Measurements from ENCODE around the gene PNLIP.

PNLIP gene

DNA sequence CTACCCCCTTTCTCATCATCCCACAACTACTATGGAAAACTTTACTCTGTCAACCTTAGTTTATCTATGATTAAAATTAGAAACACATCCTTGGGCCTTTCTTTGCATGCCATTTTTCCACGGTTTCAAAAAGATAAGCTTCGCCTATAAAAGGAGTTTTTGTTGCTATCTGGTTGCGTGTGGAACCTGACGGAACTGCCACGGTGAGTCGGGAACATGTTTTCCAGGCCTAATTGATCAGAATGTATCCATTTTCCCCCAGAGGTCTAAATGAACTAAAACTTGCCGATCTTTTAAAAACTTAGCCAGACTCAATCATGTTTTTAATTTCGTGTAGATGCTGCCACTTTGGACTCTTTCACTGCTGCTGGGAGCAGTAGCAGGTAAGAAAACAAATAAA lies at the start of gene PNLIP:
Gene PNLIP (plus strand): TSS at position 176 of the 400 bp plus-strand sequence. CDS start 162 bp downstream, at position 338.
- no peak for DNase-seq (ENCODE audit: low read depth in 2 of 3, low spot score in 2 of 3)

DNA sequence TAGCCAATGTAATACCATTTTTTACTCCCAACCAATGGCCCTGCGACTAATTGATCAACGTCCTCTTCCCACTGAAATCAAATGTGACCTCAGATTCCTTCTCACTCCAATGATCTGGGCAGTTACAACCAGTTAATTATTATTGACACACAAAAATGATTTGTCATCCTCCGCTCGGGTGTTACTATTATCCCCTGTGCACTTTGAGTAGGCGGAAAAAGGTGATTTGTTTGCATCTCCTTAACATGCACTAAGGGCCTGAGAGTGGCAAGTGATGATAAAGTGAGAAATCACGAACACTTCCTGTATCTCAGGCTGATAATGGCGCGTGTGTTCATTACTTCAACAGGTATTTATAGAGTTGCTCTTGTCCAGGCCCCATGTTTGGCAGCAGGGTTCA lies 40.9 kb upstream of the PNLIP start:
- DNase-seq (ENCODE audit: low read depth in 2 of 3, low spot score in 2 of 3), result no peak

GRCh38 chr10:116510565-116510964 lies 35.2 kb upstream of the PNLIP start:
- no peak for DNase-seq (ENCODE audit: low read depth in 2 of 3, low spot score in 2 of 3)

GRCh38 chr10:116511365-116511764 lies 34.4 kb upstream of the PNLIP start:
- no peak for DNase-seq (ENCODE audit: low read depth in 2 of 3, low spot score in 2 of 3)

- no peak for DNase-seq (ENCODE audit: low read depth in 2 of 3, low spot score in 2 of 3)
Observed at GRCh38 chr10:116521424-116522290, 24.1 kb upstream of the PNLIP start.

GRCh38 chr10:116522803-116523381 lies 22.8 kb upstream of the PNLIP start:
- DNase-seq (ENCODE audit: low read depth in 2 of 3, low spot score in 2 of 3), result no peak

- DNase-seq (ENCODE audit: low read depth in 2 of 3, low spot score in 2 of 3), result no peak
Observed at GRCh38 chr10:116524736-116525135, 21.0 kb upstream of the PNLIP start.

DNA sequence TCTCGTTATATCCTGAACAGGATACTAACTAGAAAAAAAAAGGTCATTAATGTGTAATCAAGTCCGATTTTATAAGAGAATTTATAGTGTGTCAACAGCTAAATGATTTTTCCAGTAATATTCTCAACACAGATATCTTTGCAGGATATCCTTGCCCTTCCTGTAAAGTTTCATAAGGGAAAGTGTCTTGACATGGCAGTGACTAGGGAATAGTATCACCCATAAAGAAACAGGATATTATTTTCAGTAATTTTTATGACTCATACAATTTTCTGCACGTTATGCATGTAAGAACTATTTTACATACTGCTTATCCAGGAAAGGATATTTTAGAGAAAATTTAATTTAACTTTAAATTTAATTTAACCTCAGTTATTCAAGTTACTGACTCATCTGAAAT lies 19.5 kb upstream of the PNLIP start:
- no peak for DNase-seq (ENCODE audit: low read depth in 2 of 3, low spot score in 2 of 3)

DNA sequence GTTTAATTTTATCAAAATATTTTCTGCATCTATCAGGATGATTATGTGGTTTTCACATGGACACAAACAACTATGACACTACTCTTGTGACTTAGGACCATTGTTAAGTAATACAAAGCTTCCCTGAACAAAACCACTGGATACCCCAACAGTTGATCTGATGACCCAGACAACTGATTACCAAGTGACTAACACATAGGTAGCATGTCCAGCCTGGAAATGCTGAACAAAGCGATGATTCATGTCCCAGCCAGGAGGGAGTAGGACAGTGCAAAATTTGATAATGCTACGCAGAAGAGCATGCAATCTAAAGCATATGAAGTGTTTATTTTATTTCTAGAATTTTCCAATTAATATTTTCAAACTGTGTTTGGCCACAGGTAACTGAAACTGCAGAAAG lies 8.9 kb upstream of the PNLIP start:
- DNase-seq (ENCODE audit: low read depth in 2 of 3, low spot score in 2 of 3), result no peak

DNA sequence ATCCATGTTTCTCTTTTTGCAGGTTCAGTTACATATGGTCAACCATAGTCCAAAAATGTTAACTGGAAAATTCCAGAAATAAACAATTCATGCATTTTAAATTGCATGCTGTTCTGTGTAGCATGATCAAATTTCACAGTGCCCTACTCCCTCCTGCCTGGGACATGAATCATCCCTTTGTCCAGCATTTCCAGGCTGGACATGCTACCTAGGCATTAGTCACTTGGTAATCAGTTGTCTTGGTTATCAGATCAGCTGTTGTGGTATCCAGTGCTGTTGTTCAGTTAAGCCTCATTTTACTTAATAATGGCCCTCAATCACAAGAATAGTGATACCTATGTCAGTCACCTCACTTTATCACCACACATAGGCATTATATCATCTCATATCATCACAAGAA lies 7.3 kb upstream of the PNLIP start:
- DNase-seq (ENCODE audit: low read depth in 2 of 3, low spot score in 2 of 3), result no peak

DNA sequence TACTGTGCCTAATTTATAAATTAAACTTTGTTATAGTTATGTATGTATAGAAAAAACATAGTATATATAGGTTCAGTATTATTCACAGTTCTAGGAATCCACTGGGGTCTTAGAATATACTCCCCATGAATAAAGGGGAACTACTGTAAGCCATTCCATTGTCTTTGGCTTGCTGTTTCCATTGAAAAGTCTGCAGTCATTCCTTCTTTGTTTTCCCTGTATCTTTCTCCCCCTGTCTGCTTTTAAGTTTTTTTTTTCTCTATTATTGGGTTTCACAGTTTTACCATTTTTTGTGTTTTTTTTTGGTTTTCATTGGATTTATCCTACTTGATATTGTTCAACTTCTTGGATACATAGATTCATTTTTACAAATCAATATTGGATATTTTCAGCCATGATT lies 6.7 kb upstream of the PNLIP start:
- DNase-seq (ENCODE audit: low read depth in 2 of 3, low spot score in 2 of 3), result no peak

DNA sequence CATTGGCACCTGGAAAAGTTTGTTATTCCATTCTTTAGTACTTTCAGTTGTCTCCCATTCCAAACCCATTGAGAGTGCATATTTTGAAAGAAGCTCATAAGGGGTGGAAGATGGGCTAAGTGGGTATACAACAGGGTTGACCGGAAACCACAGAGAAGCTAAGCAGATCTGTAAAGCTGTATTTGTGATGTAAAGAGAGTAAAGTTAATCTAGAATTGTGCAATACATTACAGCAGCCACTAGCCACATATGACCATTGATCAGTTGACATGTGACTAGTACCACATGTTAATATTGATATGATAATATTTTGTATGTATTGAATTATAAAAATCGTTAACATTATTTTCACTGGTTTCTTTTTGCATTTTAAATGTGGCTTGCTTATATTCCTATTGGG lies 4.9 kb upstream of the PNLIP start:
- DNase-seq (ENCODE audit: low read depth in 2 of 3, low spot score in 2 of 3), result no peak

DNA sequence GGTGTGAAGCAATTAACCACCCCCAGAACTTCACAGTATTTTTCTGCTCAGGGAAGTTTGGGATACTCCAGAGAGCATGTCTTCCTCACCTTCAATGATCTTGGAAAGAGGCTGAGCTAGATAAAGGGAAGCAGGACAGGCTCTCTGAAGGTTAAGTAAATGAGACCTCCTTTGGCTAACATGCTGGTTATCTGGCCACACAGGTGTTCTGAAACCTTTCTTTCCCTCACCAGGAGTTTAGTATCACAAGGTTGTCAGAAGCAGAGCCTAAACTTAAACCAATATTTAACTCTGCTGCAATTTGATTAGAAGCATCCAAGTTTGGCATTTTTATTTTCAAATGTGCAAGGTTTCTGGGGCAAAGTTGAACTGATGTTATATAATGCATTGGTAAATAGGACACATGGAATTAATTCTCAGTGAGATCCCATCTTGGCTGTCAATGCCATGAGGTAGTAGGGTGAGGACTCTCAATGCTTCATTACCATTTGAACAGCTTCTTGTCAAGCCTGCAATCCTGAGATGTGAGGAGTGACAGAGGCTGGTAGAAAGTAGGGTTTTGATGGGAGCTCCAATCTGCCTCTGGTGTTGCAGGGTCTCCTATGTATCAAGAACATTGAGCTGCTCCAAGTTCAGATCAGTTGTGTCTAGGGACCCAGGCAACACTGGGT lies 3.6 kb upstream of the PNLIP start:
- DNase-seq (ENCODE audit: low read depth in 2 of 3, low spot score in 2 of 3), result no peak

DNA sequence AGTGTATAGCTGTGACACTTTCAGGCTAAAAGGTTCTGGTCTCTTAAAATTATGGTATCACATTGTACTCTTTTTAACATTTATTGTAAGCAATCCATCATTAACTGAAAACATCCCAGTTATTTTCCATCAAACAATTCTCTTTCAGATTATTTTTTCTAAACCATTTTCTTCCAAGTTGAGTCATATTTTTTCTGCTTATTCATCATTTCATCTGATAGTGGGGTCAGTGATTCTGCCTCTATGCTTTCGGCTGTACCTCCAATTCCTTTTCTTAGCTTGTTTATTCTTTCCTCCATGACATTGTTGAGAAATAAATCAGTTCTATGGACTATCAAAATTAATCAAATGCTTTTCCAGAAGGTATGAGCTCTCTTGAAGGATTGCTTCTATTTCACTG lies 609 bp upstream of the PNLIP start:
- DNase-seq (ENCODE audit: low read depth in 2 of 3, low spot score in 2 of 3), result no peak

DNA sequence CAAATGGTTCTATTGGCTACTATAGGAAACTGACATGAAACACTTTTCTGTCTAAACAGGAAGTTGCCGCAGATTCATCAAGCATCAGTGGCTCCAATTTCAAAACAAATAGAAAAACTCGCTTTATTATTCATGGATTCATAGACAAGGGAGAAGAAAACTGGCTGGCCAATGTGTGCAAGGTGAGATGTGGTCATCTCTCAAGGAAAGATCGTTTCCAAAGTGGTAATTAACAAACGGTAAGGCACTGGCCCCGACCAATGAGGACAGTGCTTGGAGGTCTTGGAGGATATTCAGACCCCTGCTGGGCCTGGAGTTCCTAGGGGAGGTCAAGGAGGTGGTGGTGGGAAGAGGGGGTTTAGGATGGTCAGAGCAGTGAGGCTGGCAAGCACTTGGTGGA lies 2.6 kb downstream of the PNLIP start:
- no peak for DNase-seq (ENCODE audit: low read depth in 2 of 3, low spot score in 2 of 3)

GRCh38 chr10:116553378-116553980 lies 7.7 kb downstream of the PNLIP start:
- DNase-seq (ENCODE audit: low read depth in 2 of 3, low spot score in 2 of 3), result no peak

- no peak for DNase-seq (ENCODE audit: low read depth in 2 of 3, low spot score in 2 of 3)
Observed at GRCh38 chr10:116554628-116555027, 8.9 kb downstream of the PNLIP start.

DNA sequence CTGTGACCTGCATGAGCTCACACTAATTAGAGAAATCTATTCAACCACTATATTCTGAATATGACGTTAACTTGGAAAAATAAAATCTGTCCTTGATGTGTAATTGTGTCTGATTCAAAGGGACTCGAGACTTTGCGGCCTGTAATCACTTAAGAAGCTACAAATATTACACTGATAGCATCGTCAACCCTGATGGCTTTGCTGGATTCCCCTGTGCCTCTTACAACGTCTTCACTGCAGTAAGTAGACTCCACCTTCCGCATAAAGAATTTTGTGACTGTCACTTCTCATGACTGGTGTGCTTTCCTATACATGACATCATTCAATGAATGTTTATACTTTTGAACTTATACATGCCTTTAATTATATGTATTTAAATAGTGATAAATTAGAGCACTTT lies 10.1 kb downstream of the PNLIP start:
- no peak for DNase-seq (ENCODE audit: low read depth in 2 of 3, low spot score in 2 of 3)

DNA sequence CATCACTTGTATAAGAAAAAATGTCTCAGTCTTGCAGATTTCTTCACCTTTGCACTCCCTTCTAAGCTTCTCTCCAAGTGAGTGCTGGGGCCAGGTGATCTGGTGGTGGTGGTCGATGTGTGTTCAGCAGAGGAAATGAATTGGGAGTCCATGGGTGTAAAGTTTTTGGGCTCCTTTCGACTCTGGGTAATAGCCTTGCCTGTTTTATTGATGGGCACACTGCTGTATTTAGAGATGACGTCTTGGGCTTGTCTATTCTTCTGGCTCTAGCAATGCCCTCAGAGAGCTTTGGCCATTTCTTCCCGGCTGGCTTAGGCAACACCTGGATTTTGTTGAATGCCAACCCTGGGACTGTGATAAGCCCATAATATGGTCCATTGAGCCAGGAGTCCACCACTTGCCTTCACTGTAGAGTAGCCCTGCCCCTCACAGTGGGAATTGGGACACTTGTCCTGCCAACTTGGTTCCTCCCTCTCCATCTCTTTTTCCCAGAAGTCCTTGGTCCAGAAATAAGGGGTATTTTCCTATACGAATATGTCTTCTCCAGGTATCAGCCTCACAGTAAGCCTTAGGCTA lies 11.7 kb downstream of the PNLIP start:
- no peak for DNase-seq (ENCODE audit: low read depth in 2 of 3, low spot score in 2 of 3)

GRCh38 chr10:116565534-116565933 lies 19.8 kb downstream of the PNLIP start:
- no peak for DNase-seq (ENCODE audit: low read depth in 2 of 3, low spot score in 2 of 3)

- DNase-seq (ENCODE audit: low read depth in 2 of 3, low spot score in 2 of 3), result no peak
Observed at GRCh38 chr10:116566932-116567331, 21.2 kb downstream of the PNLIP start.

DNA sequence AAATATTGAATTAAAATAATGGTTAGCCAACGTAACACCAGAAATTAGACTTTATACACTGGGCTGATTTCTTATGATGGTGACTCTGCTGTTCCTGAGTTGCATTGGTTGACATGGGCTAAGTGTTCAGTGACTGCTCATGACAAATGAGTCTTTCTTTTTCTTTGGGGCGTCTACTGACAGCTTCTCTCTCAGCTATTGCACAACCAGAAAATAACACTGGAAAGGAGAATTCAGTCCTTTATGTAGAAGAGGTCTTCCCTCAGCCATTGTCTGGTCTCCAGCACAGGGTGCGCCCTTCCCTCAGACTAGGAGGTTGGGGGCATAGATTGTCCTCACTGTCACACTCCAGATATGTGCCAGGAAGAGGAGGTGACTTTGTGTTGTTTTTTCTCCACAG lies 21.6 kb downstream of the PNLIP start:
- DNase-seq (ENCODE audit: low read depth in 2 of 3, low spot score in 2 of 3), result no peak

Measured in activated CD8-positive, alpha-beta memory T cell treated with anti-CD3 and anti-CD28 coated beads for 48 hours (primary cell).